Upper lobe of left lung (tissue), 6 donors: ENCODE data around the gene FSTL5. TPM values are rescaled to one million over a fixed set of nuclear protein-coding genes. Genes with fewer than 3 reads are reported as not detected.
"Not testable (repeated sequence)": the region's sequence is repeated elsewhere in the genome, so short reads cannot be mapped to it uniquely, and the experiment has no call there.

Experiments used
- ATAC-seq, 2 donors: fragments of 200-7000 bp; cut with Tn5 transposase; one replicate each; pipeline ENCODE4 v1.9.1; 2022; ENCODE audit warnings: mild to moderate bottlenecking in 2 of 2, moderate library complexity in 2 of 2; ENCODE audit not compliant: low FRiP score in 2 of 2
- DNase-seq, 2 donors: peaks; one replicate each; pipeline ENCODE4 v3.0.0-alpha.2; 2019 to 2020
- H3K27ac ChIP-seq, 4 donors: fragments of 200-600 bp; sonication (generic); one replicate each; pipeline ENCODE4 v1.5.1; 2016 to 2019
- H3K27me3 ChIP-seq, 4 donors: fragments of 200-600 bp; sonication (generic); one replicate each; pipeline ENCODE4 v1.5.1; 2017 to 2019
- H3K36me3 ChIP-seq, 4 donors: fragments of 200-600 bp; sonication (generic); one replicate each; pipeline ENCODE4 v1.5.1; 2016 to 2019
- H3K4me1 ChIP-seq, 4 donors: fragments of 200-600 bp; sonication (generic); one replicate each; pipeline ENCODE4 v1.5.1; 2018 to 2019
- H3K4me3 ChIP-seq, 4 donors: fragments of 200-600 bp; sonication (generic); one replicate each; pipeline ENCODE4 v1.5.1; 2017 to 2019; ENCODE audit warnings: mild to moderate bottlenecking in 2 of 4, moderate library complexity in 1 of 4
- H3K9me3 ChIP-seq, 4 donors: fragments of 200-600 bp; sonication (generic); one replicate each; pipeline ENCODE4 v1.5.1; 2018 to 2019
- EP300 ChIP-seq, 4 donors: sonication (generic); formaldehyde crosslinking; IDR thresholded peaks; one replicate each; pipeline ENCODE4 v1.5.1; 2017; ENCODE audit warnings: antibody characterized with exemption in 4 of 4, control low read depth in 2 of 4
- POLR2A ChIP-seq, 4 donors: fragments of 450-650 bp; IDR thresholded peaks; one replicate each; pipeline ENCODE4 v1.5.1; 2016 to 2017; ENCODE audit warnings: antibody characterized with exemption in 4 of 4, mild to moderate bottlenecking in 2 of 4
- POLR2AphosphoS5 ChIP-seq, 2 donors: sonication (generic); formaldehyde crosslinking; IDR thresholded peaks; one replicate each; pipeline ENCODE4 v1.5.1; 2017; ENCODE audit warnings: antibody characterized with exemption in 2 of 2
- WGBS, 2 donors: methylation state at CpG; one replicate each; pipeline ENCODE4 v1.1.5; 2017 to 2018; 5-methylcytosine and 5-hydroxymethylcytosine counted together
- total RNA-seq, 6 donors: library from RNA; depleted of rRNA in 4 of 6; stranded (reverse); fragments of >200 nt in 4 of 6; gene quantifications; one replicate each; pipeline versions ENCODE4 v1.1.0 to v1.2.1, GENCODE V29; 2016 to 2021
- TF ChIP-seq, protein P1 (sequence below), 6 experiments: fragments of 450-650 bp in 4 of 6; fragments of 200-600 bp in 2 of 6; sonication (generic) in 2 of 6; IDR thresholded peaks; one replicate each; pipeline ENCODE4 v1.5.1; 2016 to 2019; ENCODE audit warnings: antibody characterized with exemption in 6 of 6
- donor health status: DM: no; HTN: no; CAD: no; lungs with moderate emphysema.
- donor health status: DM: no; HTN: yes; CAD: no; lungs with severe emphysema.

The FSTL5 gene
- total RNA-seq, 6 donors from 2014 or later = not detected

DNA sequence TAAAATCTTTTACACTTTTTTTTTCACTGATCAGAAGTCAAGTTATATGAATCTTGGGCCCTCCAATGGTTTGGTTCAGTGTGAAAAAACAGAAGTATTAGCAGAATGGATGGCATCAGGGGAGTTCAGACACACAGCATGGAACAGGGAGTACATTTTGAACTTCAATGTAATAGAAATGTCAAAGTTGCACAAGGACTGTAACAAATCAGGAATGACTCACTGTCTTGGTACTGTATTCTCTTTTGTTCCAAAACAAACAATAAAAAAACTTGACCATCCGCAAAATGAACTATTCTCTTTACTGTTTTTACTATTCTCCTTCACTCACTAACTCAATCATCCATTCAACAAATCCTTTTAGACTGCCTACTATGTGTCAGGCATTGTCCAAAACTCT lies 401.0 kb downstream of the FSTL5 start:
- no peaks in the 10 kb centered on the region for H3K27me3 ChIP-seq
- ATAC-seq (no peak), DNase-seq (no peak)
- H3K4me3 ChIP-seq = no peak overlapping the region
- 77 to 86% methylated on average over 1 of the region's 1 CpG for WGBS, 2 donors
- H3K36me3 ChIP-seq = no peaks in the 10 kb centered on the region
- no peaks in the 10 kb centered on the region for H3K4me1 ChIP-seq
- H3K9me3 ChIP-seq = no peaks in the 10 kb centered on the region
- H3K27ac ChIP-seq = no peak overlapping the region
- TF ChIP-seq POLR2AphosphoS5 (IDR thresholded peaks at IDR 0.05) = no peak
- no peak for TF ChIP-seq POLR2A (IDR thresholded peaks at IDR 0.05)
- TF ChIP-seq EP300 (IDR thresholded peaks at IDR 0.05) = no peak
- TF ChIP-seq, protein P1, sequence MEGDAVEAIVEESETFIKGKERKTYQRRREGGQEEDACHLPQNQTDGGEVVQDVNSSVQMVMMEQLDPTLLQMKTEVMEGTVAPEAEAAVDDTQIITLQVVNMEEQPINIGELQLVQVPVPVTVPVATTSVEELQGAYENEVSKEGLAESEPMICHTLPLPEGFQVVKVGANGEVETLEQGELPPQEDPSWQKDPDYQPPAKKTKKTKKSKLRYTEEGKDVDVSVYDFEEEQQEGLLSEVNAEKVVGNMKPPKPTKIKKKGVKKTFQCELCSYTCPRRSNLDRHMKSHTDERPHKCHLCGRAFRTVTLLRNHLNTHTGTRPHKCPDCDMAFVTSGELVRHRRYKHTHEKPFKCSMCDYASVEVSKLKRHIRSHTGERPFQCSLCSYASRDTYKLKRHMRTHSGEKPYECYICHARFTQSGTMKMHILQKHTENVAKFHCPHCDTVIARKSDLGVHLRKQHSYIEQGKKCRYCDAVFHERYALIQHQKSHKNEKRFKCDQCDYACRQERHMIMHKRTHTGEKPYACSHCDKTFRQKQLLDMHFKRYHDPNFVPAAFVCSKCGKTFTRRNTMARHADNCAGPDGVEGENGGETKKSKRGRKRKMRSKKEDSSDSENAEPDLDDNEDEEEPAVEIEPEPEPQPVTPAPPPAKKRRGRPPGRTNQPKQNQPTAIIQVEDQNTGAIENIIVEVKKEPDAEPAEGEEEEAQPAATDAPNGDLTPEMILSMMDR (IDR thresholded peaks at IDR 0.05) = no peak

DNA sequence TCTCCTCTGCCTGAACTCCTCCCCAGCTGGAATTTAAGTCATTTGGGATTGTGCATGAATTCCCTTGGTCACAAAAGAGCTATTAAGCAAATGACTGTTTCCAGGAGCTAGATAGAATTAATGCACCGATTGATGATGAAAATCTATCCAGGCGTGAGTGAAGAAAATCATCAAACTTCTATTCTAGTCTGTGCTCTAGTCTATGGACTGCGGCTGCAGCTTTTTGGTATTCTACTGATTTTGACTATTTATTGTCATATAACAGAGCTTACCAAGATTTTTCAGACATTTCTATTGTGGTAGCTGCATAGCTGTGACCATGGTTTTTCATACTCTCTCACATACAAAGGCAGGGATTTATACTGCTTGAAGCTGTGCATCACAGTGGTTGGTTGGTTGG lies 403.8 kb downstream of the FSTL5 start:
- DNase-seq (no peak), ATAC-seq (no peak)
- Histone ChIP-seq H3K9me3 (no peaks in the 10 kb centered on the region), H3K36me3 (no peaks in the 10 kb centered on the region), H3K4me1 (no peaks in the 10 kb centered on the region), H3K27ac (no peak overlapping the region), H3K4me3 (no peak overlapping the region), H3K27me3 (no peaks in the 10 kb centered on the region)
- TF ChIP-seq EP300 (IDR thresholded peaks at IDR 0.05) (no peak), POLR2A (IDR thresholded peaks at IDR 0.05) (no peak), POLR2AphosphoS5 (IDR thresholded peaks at IDR 0.05) (no peak)
- TF ChIP-seq, protein P1 (IDR thresholded peaks at IDR 0.05) = no peak
- WGBS, 2 donors = 86 to 95% methylated on average over 3 of the region's 3 CpGs

DNA sequence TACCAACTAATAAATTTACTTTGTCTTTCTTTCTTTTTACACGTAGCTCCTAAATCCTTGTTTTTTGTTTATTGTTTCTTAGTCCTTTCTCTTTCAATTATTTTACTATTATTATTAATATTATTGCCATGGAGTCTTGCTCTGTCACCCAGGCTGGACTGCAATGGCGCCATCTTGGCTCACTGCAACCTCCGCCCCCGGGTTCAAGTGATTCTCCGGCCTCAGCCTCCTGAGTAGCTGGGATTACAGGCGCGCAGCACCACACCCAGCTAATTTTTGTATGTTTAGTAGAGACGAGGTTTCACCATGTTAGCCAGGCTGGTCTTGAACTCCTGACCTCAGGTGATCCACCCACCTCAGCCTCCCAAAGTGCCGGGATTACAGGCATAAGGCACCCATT lies 405.4 kb downstream of the FSTL5 start:
- not testable (repeated sequence) for H3K27ac ChIP-seq, ATAC-seq, H3K27me3 ChIP-seq, H3K9me3 ChIP-seq, H3K4me1 ChIP-seq, DNase-seq, H3K36me3 ChIP-seq, H3K4me3 ChIP-seq
- WGBS, 2 donors = 91 to 96% methylated on average over 9 of the region's 9 CpGs

DNA sequence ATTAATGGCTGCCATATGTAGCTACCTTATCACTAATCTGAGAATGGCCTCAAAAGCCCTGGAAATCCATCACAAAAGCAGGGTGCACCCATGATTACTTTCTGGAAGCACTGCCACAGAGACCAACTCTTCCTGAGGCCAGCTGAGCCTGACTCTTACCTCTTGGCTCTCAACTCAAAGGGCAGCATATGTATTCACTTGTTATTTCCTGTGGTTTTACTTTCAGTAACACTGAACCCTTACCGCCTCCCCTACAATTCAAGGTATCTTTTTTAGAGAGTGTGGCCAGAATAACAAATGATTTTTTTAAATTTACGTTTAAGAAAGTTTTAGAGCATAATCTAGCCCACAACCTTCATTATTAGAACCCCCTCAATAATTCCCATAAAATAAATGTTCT lies 434.9 kb downstream of the FSTL5 start:
- Histone ChIP-seq H3K9me3 (no peaks in the 10 kb centered on the region), H3K4me3 (no peak overlapping the region), H3K4me1 (no peaks in the 10 kb centered on the region), H3K27ac (no peak overlapping the region), H3K36me3 (no peaks in the 10 kb centered on the region), H3K27me3 (no peaks in the 10 kb centered on the region)
- 78 to 79% methylated on average over 2 of the region's 2 CpGs for WGBS, 2 donors
- no peak for ATAC-seq
- TF ChIP-seq EP300 (IDR thresholded peaks at IDR 0.05) = no peak
- DNase-seq = no peak

DNA sequence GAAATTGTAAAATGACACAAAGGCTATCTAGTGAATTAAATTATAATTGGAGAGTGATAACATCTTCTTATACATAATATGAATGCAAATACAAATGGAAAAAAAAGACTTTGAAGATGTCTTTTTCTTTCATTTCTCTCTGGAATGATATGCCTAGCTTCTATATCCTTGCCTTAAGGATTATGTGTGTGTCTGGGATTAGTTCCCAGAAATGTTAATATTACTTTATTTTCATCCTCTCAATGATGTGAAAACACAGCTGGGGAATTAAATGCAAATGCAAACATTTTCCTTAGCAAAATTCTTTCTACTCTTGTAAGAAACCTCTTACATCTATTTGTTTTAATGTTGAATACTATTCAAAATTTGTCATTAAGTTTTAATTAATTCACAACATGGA lies 441.9 kb downstream of the FSTL5 start:
- ATAC-seq (no peak), DNase-seq (no peak)
- Histone ChIP-seq H3K27ac (no peak overlapping the region), H3K4me3 (no peak overlapping the region), H3K4me1 (no peaks in the 10 kb centered on the region), H3K9me3 (no peaks in the 10 kb centered on the region), H3K36me3 (no peaks in the 10 kb centered on the region), H3K27me3 (no peaks in the 10 kb centered on the region)
- TF ChIP-seq POLR2AphosphoS5 (IDR thresholded peaks at IDR 0.05) (no peak), POLR2A (IDR thresholded peaks at IDR 0.05) (no peak), EP300 (IDR thresholded peaks at IDR 0.05) (no peak)
- TF ChIP-seq, protein P1 (IDR thresholded peaks at IDR 0.05) = no peak

DNA sequence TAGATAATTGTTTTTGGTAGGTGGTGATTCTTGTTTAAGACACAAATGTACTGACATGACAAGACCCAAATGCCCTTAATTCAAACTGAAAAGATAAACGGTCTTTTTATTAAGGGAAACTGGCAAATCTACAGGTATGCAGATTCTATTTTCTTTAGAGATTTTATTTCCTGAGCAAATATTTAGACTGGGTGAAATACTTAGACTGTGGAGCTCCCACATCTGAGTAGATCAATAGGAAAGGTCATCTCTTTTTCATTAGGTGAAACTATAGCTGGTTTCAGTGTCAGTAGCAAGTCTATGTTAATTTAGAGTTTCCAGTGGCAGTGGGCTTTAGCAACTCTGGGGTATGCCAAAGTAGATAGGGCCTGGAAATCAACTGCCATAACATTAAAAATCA lies 446.7 kb downstream of the FSTL5 start:
- DNase-seq = no peak
- Histone ChIP-seq H3K27ac (no peak overlapping the region), H3K4me1 (no peaks in the 10 kb centered on the region), H3K27me3 (no peaks in the 10 kb centered on the region), H3K36me3 (no peaks in the 10 kb centered on the region), H3K9me3 (no peaks in the 10 kb centered on the region), H3K4me3 (no peak overlapping the region)
- WGBS, 2 donors = 46 to 56% methylated on average over 1 of the region's 1 CpG
- no peak for ATAC-seq
- TF ChIP-seq EP300 (IDR thresholded peaks at IDR 0.05) = no peak
- no peak for TF ChIP-seq POLR2AphosphoS5 (IDR thresholded peaks at IDR 0.05)
